ENCODE results near the gene SMARCC1.

Gene SMARCC1

GRCh38 chr3:47581422-47581821, 200.3 kb downstream of the SMARCC1 start:
- no peak for DNase-seq

- no peak for DNase-seq
These were observed 201.2 kb downstream of the SMARCC1 start for GRCh38 chr3:47580481-47580880.

- no peak for DNase-seq
These were observed 201.8 kb downstream of the SMARCC1 start for GRCh38 chr3:47579875-47580274.

- DNase-seq: no peak
These were observed 202.7 kb downstream of the SMARCC1 start, which contains the start of gene CSPG5 for GRCh38 chr3:47578691-47579632. Gene CSPG5 (minus strand): TSS chr3:47578865. CDS start chr3:47578693, 172 bp downstream.

GRCh38 chr3:47578119-47578632, 203.5 kb downstream of the SMARCC1 start:
- DNase-seq: peak; percentile 11

- DNase-seq: no peak
These were observed 204.0 kb downstream of the SMARCC1 start for GRCh38 chr3:47577583-47578118.

GRCh38 chr3:47573190-47574172, 208.2 kb downstream of the SMARCC1 start:
- no peak for DNase-seq

GRCh38 chr3:47571391-47572175, 210.1 kb downstream of the SMARCC1 start:
- DNase-seq: peak; percentile 41

GRCh38 chr3:47568901-47569300, 212.8 kb downstream of the SMARCC1 start:
- DNase-seq: no peak

GRCh38 chr3:47567149-47567548, 214.5 kb downstream of the SMARCC1 start:
- DNase-seq: no peak

- DNase-seq: no peak
These were observed 215.0 kb downstream of the SMARCC1 start for GRCh38 chr3:47566667-47567066.

GRCh38 chr3:47565734-47566550, 215.8 kb downstream of the SMARCC1 start:
- no peak for DNase-seq

GRCh38 chr3:47556351-47556750, 225.3 kb downstream of the SMARCC1 start:
- no peak for DNase-seq

GRCh38 chr3:47554335-47554734, 227.4 kb downstream of the SMARCC1 start:
- no peak for DNase-seq

GRCh38 chr3:47553407-47553806, 228.3 kb downstream of the SMARCC1 start:
- DNase-seq: no peak

- no peak for DNase-seq
These were observed 239.1 kb downstream of the SMARCC1 start for GRCh38 chr3:47542471-47543173.

GRCh38 chr3:47541583-47542108, 240.0 kb downstream of the SMARCC1 start:
- DNase-seq: no peak

- DNase-seq: no peak
These were observed 241.4 kb downstream of the SMARCC1 start for GRCh38 chr3:47540281-47540680.

GRCh38 chr3:47536967-47537366, 244.7 kb downstream of the SMARCC1 start:
- DNase-seq: no peak

Measured in NCI-H1092 treated with DMSO at 0.1 percent for 48 hours (cell line).